H4 (cell line): ENCODE results near the gene C14orf180. TPM values are rescaled to one million over a fixed set of nuclear protein-coding genes. Genes with fewer than 3 reads are reported as not detected.
A peak's percentile ranks its signal among the peaks of the same experiment; 100 is the strongest.

Experiments
- DNase-seq: peaks from one replicate; pipeline ENCODE4 v3.0.0-alpha.2; 2015; ENCODE audit warnings: low spot score
- total RNA-seq: library from RNA; depleted of rRNA; stranded (reverse); fragments of >200 nt; shearing (Covaris generic); gene quantifications from 2 replicates; pipeline ENCODE4 v1.2.3, GENCODE V29; 2014

The C14orf180 gene
- total RNA-seq, 1 experiment from 2014 or later = not detected

- DNase-seq = no peak
Observed at GRCh38 chr14:104561632-104562495, 17.7 kb upstream of the C14orf180 start.

GRCh38 chr14:104562606-104563005, 17.0 kb upstream of the C14orf180 start:
- DNase-seq = no peak

- DNase-seq = no peak
Observed at GRCh38 chr14:104563191-104563741, 16.3 kb upstream of the C14orf180 start.

- peak; percentile 49 for DNase-seq
Observed at GRCh38 chr14:104563742-104564615, 15.6 kb upstream of the C14orf180 start.

GRCh38 chr14:104564744-104565679, 14.6 kb upstream of the C14orf180 start:
- no peak for DNase-seq

- DNase-seq = no peak
Observed at GRCh38 chr14:104567141-104567956, 12.2 kb upstream of the C14orf180 start.

- no peak for DNase-seq
Observed at GRCh38 chr14:104567957-104568225, 11.7 kb upstream of the C14orf180 start.

- no peak for DNase-seq
Observed at GRCh38 chr14:104568620-104569019, 10.9 kb upstream of the C14orf180 start.

GRCh38 chr14:104569435-104569834, 10.1 kb upstream of the C14orf180 start:
- DNase-seq = no peak

- no peak for DNase-seq
Observed at GRCh38 chr14:104571246-104571645, 8.3 kb upstream of the C14orf180 start.

GRCh38 chr14:104572024-104572626, 7.4 kb upstream of the C14orf180 start:
- DNase-seq = no peak

GRCh38 chr14:104572668-104573067, 6.9 kb upstream of the C14orf180 start:
- no peak for DNase-seq

GRCh38 chr14:104573930-104574329, 5.6 kb upstream of the C14orf180 start:
- no peak for DNase-seq

GRCh38 chr14:104574536-104574935, 5.0 kb upstream of the C14orf180 start:
- no peak for DNase-seq

GRCh38 chr14:104574978-104575583, 4.5 kb upstream of the C14orf180 start:
- no peak for DNase-seq

- DNase-seq = no peak
Observed at GRCh38 chr14:104576232-104576969, 3.2 kb upstream of the C14orf180 start.

GRCh38 chr14:104576970-104577332, 2.6 kb upstream of the C14orf180 start:
- DNase-seq = no peak

GRCh38 chr14:104577426-104577825, 2.1 kb upstream of the C14orf180 start:
- no peak for DNase-seq

- no peak for DNase-seq
Observed at GRCh38 chr14:104577847-104578301, 1.7 kb upstream of the C14orf180 start.
